HEK293 (cell line): Measurements from ENCODE around the gene CORO1C.

Experiments used
- CTCF ChIP-seq: fragments of 450-650 bp; formaldehyde crosslinking; IDR thresholded peaks from 2 replicates; pipeline ENCODE4 v1.5.1; 2016; ENCODE audit warnings: missing biosample characterization, missing genetic modification characterization
- KLF16 ChIP-seq: fragments of 450-650 bp; formaldehyde crosslinking; IDR thresholded peaks from 2 replicates; pipeline ENCODE4 v1.5.1; 2017; ENCODE audit warnings: missing biosample characterization, missing genetic modification characterization
- ZEB2 ChIP-seq: fragments of 450-650 bp; formaldehyde crosslinking; IDR thresholded peaks from 2 replicates; pipeline ENCODE4 v1.5.1; 2016; ENCODE audit warnings: missing biosample characterization, missing genetic modification characterization
- ZNF792 ChIP-seq: fragments of 450-650 bp; formaldehyde crosslinking; IDR thresholded peaks from 2 replicates; pipeline ENCODE4 v1.5.1; 2016; ENCODE audit warnings: missing biosample characterization, missing genetic modification characterization
- TF ChIP-seq, protein P1 (sequence below): fragments of 450-650 bp; formaldehyde crosslinking; IDR thresholded peaks from 2 replicates; pipeline ENCODE4 v1.5.1; 2016; ENCODE audit warnings: missing biosample characterization, missing genetic modification characterization

DNA sequence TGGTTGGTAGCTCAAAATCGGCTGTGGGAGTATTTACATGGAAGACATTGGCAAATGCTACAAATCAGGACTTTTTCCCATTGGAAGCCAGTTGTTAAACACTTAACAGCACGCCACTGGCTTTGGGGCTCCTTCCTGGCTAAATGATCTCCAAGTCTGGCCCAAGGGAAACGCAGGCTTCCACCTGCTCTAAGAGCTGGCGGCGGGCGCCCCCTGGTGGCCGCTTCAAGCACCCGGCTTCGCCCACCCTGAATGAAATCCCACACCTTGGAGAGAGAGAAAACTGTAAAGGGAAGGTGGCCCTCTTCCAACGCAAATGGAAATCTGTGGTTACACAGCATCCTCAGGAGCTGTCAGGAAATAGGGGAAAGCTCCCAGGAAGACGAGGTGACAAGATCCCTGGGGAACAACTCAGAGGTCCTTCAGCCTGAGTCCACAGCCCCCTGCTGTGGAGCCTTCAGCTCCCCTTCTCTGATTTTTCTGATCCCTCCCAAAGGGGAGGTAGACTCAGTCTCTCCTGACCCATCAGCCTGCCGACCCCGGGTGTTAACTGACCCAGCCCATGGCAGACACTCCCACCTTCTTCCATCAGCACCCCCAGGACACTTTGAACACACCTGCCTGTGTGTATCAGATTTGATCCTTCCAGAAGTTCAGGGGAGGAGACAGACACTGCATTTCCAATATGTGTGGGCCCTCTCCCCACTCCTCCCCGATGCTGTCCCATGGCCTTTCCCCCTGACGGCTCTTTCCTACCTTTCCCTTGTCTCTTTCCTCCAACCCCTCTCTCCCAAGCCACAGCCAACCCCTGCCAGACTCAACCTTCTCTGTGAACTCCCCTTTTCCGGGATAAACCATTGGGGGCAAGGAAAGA is 113.0 kb downstream of the CORO1C start:
- no peak for TF ChIP-seq ZNF792 (tag by site-specific recombination)
- peak; percentile 75 for TF ChIP-seq CTCF (tag by site-specific recombination)
- TF ChIP-seq ZEB2 (tag by site-specific recombination) = no peak
- TF ChIP-seq KLF16 (tag by site-specific recombination) = no peak
- TF ChIP-seq, protein P1, sequence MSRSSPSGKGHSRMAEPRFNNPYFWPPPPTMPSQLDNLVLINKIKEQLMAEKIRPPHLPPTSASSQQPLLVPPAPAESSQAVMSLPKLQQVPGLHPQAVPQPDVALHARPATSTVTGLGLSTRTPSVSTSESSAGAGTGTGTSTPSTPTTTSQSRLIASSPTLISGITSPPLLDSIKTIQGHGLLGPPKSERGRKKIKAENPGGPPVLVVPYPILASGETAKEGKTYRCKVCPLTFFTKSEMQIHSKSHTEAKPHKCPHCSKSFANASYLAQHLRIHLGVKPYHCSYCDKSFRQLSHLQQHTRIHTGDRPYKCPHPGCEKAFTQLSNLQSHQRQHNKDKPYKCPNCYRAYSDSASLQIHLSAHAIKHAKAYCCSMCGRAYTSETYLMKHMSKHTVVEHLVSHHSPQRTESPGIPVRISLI (tag by site-specific recombination) = no peak
